Neural crest cell (in vitro differentiated cells): ENCODE measurements around the gene MYO3A. TPM values are rescaled to one million over a fixed set of nuclear protein-coding genes. Genes with fewer than 3 reads are reported as not detected.
"Not testable (repeated sequence)": the region's sequence is repeated elsewhere in the genome, so short reads cannot be mapped to it uniquely, and the experiment has no call there.

Experiments used
- DNase-seq: peaks from one replicate; pipeline ENCODE4 v3.0.0; 2021; ENCODE audit warnings: low read depth, mixed read lengths, low spot score
- H3K27ac Mint-ChIP-seq: one replicate; pipeline ENCODE4 v1.8.0; 2021; ENCODE audit warnings: mild to moderate bottlenecking, mixed read lengths; ENCODE audit not compliant: unreplicated experiment
- H3K27me3 Mint-ChIP-seq: 2 replicates; pipeline ENCODE4 v1.8.0; 2021; ENCODE audit warnings: low read depth, mild to moderate bottlenecking, mixed read lengths
- H3K36me3 Mint-ChIP-seq: 2 replicates; pipeline ENCODE4 v1.8.0; 2021; ENCODE audit warnings: low read depth, mild to moderate bottlenecking, mixed read lengths
- H3K4me1 Mint-ChIP-seq: 2 replicates; pipeline ENCODE4 v1.8.0; 2021; ENCODE audit warnings: mixed read lengths
- H3K4me3 Mint-ChIP-seq: one replicate; pipeline ENCODE4 v1.8.0; 2021; ENCODE audit warnings: mild to moderate bottlenecking, mixed read lengths
- H3K9me3 Mint-ChIP-seq: 2 replicates; pipeline ENCODE4 v1.8.0; 2021; ENCODE audit warnings: mixed read lengths
- CTCF ChIP-seq: fragments of 200-600 bp; sonication (generic); conservative IDR thresholded peaks from 2 replicates; pipeline ENCODE4 v1.5.0; 2021; ENCODE audit warnings: antibody characterized with exemption, mild to moderate bottlenecking
- total RNA-seq: library from RNA; stranded (reverse); gene quantifications from 2 replicates; pipeline ENCODE4 v1.2.1, GENCODE V29; 2021

MYO3A gene
- total RNA-seq, 1 donor from 2014 or later, result 1.4 TPM

DNA sequence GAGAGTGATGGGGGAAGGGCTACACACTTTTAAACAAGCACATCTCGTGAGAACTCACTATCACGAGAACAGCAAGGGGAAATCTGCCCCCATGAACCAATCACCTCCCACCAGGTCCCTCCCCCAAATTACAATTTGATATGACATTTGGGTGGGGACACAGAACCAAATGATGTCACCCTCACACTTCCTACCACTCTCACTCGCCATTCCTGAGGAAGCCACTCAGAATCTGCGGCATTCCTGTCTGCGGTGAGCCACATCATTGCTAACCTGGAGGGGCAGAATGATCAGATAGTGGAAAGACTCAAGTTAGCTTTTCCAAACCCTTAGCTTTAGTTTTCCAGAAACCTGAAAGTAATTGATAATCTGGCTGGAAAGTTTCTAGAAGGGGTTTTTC lies 66.9 kb downstream of the MYO3A start:
- no peak for TF ChIP-seq CTCF
- H3K36me3 Mint-ChIP-seq, result no peaks in the 10 kb centered on the region
- no peak overlapping the region for H3K27ac Mint-ChIP-seq
- no peaks in the 10 kb centered on the region for H3K4me1 Mint-ChIP-seq
- H3K4me3 Mint-ChIP-seq, result no peak overlapping the region
- H3K9me3 Mint-ChIP-seq, result no peaks in the 10 kb centered on the region
- peaks cover 20% of the 10 kb centered on the region for H3K27me3 Mint-ChIP-seq
- DNase-seq, result no peak

DNA sequence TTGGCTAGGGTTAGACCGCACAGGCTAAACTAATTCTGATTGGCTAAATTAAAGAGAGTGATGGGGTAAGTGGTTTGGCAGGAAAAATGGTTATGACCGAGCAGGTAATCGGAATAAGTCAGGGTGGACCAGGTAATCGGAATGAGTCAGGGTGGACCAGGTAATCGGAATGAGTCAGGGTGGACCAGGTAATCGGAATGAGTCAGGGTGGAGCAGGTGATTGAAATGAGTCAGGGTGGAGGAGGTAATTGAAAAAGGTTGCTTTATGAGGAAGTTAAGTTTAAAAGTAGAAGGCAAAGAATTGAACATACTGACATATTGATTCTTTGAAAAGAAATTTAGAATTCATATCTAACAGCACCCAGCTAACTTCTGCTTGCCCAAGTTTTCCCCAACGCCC lies 68.4 kb downstream of the MYO3A start:
- not testable (repeated sequence) for H3K27ac Mint-ChIP-seq, H3K4me1 Mint-ChIP-seq, DNase-seq, H3K36me3 Mint-ChIP-seq, H3K9me3 Mint-ChIP-seq, H3K4me3 Mint-ChIP-seq
- H3K27me3 Mint-ChIP-seq, result peaks cover 17% of the 10 kb centered on the region

DNA sequence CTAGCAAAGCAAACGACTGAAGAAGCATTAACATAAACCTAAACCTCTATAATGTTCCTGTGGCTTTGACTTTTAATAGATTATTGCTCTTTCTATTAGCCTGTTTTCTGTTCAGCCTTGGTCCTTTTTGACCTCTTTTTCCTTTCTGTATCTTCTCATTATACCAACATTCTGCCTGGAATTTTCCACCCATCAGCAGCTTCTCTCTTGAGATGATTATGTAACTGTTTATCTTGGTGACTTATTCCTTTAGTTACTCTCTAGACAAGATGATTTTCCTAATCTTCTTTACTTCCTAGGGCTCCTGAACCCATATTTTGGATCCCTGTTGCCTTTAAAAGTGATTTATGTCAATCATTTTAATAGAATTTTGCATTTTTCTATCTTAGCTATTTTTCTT lies 81.1 kb downstream of the MYO3A start:
- Mint-ChIP-seq H3K36me3 (no peaks in the 10 kb centered on the region), H3K27me3 (peaks cover 8% of the 10 kb centered on the region), H3K27ac (no peak overlapping the region), H3K4me1 (no peaks in the 10 kb centered on the region), H3K4me3 (no peak overlapping the region), H3K9me3 (peaks cover 4% of the 10 kb centered on the region)
- TF ChIP-seq CTCF, result no peak
- DNase-seq, result no peak

- Mint-ChIP-seq H3K9me3 (no peaks in the 10 kb centered on the region), H3K4me1 (no peaks in the 10 kb centered on the region), H3K27ac (no peak overlapping the region), H3K36me3 (no peaks in the 10 kb centered on the region), H3K27me3 (no peaks in the 10 kb centered on the region), H3K4me3 (no peak overlapping the region)
- no peak for TF ChIP-seq CTCF
- DNase-seq, result no peak
Measured at GRCh38 chr10:26022831-26023230, 88.8 kb downstream of the MYO3A start.

GRCh38 chr10:26024303-26024702 lies 90.3 kb downstream of the MYO3A start:
- no peak for DNase-seq
- TF ChIP-seq CTCF, result no peak
- no peak overlapping the region for H3K4me3 Mint-ChIP-seq
- no peaks in the 10 kb centered on the region for H3K36me3 Mint-ChIP-seq
- H3K4me1 Mint-ChIP-seq, result no peaks in the 10 kb centered on the region
- H3K27me3 Mint-ChIP-seq, result no peaks in the 10 kb centered on the region
- no peaks in the 10 kb centered on the region for H3K9me3 Mint-ChIP-seq
- H3K27ac Mint-ChIP-seq, result no peak overlapping the region

DNA sequence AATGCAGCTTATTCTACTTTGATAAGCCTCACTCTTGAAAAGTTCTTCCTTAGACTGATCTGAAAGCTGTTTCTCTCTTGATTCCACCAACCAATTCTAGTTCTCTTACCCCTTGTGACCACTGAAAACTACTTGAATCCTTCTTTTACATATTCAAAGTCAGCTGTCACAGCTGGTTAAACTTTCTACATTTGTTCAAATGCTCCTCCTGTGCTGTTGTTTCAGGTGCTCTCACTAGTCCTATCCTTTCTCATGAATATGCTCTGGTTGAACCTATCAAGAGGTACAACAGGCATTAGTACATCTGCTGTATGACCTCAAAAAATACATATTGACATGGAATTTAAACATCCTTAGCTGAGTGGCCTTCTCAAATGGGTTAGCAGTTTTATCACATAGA lies 91.5 kb downstream of the MYO3A start:
- no peak overlapping the region for H3K4me3 Mint-ChIP-seq
- H3K27me3 Mint-ChIP-seq, result no peaks in the 10 kb centered on the region
- no peak overlapping the region for H3K27ac Mint-ChIP-seq
- H3K9me3 Mint-ChIP-seq, result no peaks in the 10 kb centered on the region
- DNase-seq, result no peak
- TF ChIP-seq CTCF, result no peak
- H3K4me1 Mint-ChIP-seq, result no peaks in the 10 kb centered on the region
- H3K36me3 Mint-ChIP-seq, result no peaks in the 10 kb centered on the region
